Measurements from ENCODE around the gene KCNK15.

KCNK15 gene

DNA sequence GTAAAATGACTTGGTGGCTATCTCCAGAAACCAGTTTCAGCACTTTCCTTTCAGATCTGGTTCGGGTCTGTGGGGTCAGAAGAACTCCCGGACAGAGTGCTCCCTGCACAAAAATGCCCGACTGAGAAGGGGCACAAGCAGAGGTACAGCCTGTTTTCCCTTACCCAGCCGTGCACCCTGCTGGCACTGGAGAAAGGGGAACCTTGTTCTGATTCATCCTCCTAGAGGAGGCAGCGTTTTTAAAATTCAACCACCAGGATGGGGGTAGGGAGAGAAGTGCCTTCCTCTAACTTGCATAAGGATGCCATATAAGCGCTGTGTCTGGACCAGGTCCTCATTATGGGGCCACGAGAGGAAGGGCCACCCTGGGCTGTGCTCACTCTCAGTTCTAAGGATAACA lies 47.1 kb downstream of the KCNK15 start:
- no peak for DNase-seq

DNA sequence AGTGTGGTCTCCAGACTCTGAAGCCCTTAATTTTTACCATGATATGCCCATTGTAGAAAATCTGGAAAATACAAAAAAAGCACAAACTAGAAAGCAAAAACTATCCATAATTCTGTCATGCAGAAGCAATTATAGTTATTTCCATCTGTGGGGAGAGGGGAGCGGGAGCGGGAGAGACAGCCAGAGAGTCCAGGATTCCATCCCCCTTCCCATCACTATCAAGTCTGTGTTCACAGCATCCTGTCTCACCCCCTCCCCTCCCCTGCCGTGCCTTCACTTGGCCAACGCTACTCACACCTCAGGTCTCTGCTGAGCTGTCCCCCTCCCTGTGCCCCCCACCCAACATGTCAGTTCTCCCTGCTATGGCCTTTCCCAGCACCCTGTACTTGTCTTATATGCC lies 50.2 kb downstream of the KCNK15 start:
- DNase-seq, result no peak

DNA sequence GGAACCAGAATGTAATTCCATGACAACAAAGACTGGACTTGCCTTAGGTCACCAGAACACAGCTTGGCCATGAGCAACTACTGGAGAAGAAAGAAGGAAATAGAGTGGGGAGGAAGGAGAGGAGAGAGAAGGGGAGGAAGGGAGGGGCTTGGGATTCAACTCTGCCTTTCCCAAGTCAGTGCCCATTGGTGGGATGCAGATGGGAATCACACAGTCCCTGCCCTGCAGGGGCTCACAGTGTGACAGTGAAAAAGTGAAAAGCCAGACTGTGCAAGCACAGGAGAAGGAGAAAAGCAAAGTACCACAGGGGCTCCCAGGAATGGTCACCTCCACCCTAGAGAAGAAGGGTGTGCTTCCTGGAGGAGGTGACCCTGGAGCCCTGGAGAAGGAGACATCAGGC lies 50.6 kb downstream of the KCNK15 start:
- DNase-seq, result no peak

DNA sequence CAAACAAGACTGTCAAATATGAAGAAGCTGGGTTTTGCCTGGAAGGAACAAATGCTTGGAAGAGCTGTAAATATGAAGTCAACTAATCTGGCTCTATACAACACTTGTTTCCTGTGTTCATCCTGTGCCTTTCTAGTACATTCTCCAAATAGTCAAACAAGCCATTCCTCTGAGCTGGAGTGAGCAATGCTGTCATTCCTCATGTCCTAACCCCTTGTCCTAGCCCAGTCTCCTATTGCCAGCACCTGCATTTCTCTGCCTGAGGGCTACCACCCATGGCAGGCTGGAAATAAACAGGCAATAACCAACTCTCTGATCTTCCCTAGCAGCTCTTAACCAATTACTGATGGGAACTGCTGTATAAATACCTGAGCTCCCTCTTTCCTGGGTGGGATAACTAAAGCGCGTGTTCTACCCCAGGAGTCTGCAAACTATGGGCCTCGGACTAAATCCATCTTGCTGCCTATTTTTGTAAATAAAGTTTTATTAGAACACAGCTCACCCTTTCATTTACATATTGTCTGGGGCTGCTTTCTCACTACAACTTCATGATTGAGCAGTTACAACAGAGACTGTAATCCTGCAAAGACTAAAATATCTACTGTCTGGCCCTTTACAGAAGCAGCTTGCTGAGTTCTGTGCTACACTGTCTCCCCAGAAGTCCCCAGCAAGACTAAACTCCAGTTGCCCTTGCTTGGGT lies 51.2 kb downstream of the KCNK15 start:
- DNase-seq, result no peak

DNA sequence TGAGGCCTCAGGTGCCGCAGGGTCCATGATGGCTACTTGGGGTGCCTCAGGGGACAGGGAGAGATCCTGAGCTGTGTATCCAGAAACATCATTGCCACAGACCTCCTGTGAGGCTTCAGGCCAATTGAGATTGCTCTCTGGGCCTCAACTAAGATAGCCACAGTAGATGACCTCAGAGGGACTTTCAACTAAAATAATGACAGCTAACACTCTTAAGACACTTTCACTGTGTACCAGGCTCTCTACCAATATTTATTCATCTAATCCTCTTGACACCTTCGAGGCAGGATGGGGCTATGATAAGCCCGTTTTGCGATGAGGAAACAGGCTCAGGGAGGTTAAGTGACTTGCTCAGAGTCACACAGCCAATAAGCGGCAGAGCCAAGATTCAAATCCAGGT lies 54.0 kb downstream of the KCNK15 start:
- no peak for DNase-seq

DNA sequence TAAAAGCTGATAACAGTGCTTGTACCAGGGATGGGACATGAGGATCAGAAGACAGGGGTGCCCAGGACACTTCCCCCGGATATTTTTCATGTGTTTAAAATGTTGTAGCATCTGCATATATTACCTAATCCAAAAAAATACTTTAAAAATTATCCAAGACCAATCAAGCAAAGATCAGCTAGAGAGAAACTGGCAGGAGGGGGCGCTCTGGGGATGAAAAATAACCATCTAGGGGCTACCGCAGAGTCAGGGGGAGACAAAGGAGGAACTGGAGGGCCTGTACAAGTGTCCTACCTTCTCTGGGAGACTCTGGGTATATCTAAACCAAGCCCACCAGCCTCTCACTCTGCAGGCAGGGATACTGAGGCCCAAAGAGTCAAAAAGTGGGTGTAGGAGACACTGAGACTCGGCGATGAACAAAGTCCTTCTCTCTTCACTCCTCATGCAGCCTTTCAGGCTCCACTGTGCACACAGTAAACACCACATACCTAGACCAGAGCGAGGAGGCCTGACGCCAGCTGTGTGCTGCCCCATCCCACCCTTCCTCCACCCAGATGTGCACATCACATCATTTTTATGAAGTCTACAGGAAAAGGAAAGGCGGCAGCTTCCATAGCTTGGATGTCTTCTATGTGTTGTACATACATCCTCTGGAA lies 54.9 kb downstream of the KCNK15 start:
- no peak for DNase-seq

Measured in NCI-H524 treated with DMSO at 0.1 percent for 48 hours (cell line).